DND-41 (cell line): ENCODE measurements around the gene KANSL3.
A peak's percentile ranks its signal among the peaks of the same experiment; 100 is the strongest.

Experiments used
- EZH2 ChIP-seq: IDR thresholded peaks from 3 replicates; pipeline ENCODE4 v1.6.1; 2012; ENCODE audit warnings: borderline replicate concordance, low read depth, mild to moderate bottlenecking, moderate library complexity, low read length, inconsistent platforms; ENCODE audit not compliant: severe bottlenecking
- TF ChIP-seq, protein P1 (sequence below): IDR thresholded peaks from 2 replicates; pipeline ENCODE4 v1.5.1; 2012; ENCODE audit warnings: borderline replicate concordance, low read length, moderate library complexity, mild to moderate bottlenecking; ENCODE audit not compliant: poor library complexity, severe bottlenecking; ENCODE audit errors: extremely low read depth

DNA sequence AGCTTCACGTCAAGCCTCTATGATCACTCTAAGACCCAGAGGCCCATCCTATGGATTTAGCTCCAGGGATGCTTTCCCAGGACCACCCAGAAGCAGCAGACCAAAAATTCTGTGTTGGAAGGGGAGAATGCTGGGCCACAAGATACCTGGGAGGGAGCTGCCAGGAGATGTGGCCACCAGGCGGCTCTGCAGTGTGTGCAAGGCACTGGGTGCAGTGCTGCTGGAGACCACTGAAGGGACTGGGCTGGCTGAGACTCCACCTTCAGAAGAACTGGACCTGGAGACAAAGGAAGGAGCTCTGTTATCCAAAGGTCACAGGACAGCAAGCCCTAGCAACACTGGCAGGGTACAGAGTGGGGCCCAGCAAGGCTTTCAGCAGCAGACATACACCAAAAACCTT is 34.0 kb downstream of the KANSL3 start:
- TF ChIP-seq, protein P1, sequence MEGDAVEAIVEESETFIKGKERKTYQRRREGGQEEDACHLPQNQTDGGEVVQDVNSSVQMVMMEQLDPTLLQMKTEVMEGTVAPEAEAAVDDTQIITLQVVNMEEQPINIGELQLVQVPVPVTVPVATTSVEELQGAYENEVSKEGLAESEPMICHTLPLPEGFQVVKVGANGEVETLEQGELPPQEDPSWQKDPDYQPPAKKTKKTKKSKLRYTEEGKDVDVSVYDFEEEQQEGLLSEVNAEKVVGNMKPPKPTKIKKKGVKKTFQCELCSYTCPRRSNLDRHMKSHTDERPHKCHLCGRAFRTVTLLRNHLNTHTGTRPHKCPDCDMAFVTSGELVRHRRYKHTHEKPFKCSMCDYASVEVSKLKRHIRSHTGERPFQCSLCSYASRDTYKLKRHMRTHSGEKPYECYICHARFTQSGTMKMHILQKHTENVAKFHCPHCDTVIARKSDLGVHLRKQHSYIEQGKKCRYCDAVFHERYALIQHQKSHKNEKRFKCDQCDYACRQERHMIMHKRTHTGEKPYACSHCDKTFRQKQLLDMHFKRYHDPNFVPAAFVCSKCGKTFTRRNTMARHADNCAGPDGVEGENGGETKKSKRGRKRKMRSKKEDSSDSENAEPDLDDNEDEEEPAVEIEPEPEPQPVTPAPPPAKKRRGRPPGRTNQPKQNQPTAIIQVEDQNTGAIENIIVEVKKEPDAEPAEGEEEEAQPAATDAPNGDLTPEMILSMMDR: peak; percentile 21
- TF ChIP-seq EZH2: no peak
